DMS114 treated with DMSO at 0.1 percent for 48 hours (cell line): Measurements from ENCODE around the gene NRIP1.

ENCODE experiments used
- DNase-seq: peaks from one replicate; lab custom pipeline; 2025; ENCODE audit not compliant: unreplicated experiment; lab: John Stamatoyannopoulos, UW

NRIP1 gene

GRCh38 chr21:14926186-14926585 lies 138.6 kb downstream of the NRIP1 start:
- DNase-seq, result no peak

DNA sequence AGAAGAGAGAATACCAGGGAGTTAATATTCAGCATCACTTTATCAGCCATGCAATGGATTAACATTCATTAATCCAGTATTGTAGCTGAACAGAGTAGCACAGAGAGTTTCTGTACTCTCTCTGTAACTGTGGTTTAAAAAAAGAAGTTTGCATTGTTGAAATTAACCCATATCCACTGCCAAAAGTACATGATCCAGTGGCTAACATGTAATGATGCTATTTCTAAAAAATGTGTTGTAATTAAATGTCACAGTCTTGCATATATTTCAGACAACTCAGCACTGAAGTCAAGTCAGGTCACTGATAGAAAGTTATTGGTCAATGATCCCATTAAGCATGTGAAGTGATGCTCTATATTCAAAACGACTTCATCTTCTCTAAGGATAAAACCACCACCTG lies 141.3 kb downstream of the NRIP1 start:
- no peak for DNase-seq

DNA sequence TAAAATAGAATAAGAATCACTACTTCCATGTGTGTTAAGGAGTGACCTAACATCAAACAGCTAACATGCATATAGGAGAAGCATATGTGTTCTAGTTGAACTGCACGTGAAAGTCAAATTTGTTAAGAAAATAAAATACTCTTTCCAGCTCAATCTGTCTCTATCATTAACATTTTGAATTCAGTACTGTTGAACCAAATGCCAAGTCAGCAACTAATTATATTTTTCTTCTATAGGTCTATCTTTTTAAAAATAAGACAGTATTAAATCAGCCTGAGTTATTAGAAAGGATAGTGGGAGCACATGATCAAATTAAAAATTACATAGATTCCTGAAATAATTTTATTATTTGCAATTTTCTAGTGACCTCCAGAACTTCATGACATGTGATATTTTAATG lies 141.8 kb downstream of the NRIP1 start:
- DNase-seq, result no peak

GRCh38 chr21:14918527-14918926 lies 146.3 kb downstream of the NRIP1 start:
- no peak for DNase-seq

DNA sequence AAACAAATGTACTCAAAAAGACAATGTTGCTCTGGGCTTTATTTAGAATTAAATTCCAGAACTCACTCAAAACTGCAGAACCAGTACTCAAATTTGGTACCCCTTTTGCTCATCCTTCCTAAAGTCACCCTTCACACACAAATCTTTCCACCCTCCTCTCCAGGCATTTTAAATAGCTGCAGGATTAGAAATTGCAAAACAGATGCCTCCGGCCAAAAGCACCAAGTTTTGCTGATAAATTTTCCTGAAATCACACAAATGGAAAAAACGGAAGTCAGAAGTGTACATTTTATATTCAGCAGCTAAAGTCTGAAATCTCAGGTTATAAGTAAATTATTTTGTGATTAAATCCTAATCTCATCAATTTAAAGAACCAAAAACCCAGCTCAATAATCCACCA lies 147.0 kb downstream of the NRIP1 start:
- DNase-seq, result no peak

- no peak for DNase-seq
These were observed 148.1 kb downstream of the NRIP1 start for GRCh38 chr21:14916676-14917141.

DNA sequence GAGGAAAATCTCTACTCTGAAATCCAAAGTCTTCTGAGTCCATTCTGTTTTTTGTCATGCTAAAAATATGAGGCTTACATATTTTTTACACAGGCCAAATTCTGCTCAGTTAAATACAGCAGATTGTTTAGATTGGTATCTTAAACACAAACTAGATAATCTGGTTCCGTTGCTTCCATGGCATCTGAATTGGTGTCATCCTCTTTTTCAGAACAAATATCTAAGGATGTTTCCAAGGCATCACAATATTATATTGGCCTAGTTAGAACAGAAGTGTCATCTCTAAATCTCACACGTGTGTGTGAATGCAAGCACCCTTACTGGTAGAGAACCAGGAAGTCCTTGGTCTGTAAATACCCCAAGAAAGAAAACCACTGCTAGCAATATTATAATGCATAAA lies 151.2 kb downstream of the NRIP1 start:
- DNase-seq, result no peak

GRCh38 chr21:14911351-14911750 lies 153.4 kb downstream of the NRIP1 start:
- DNase-seq, result no peak
